22Rv1 (cell line): ENCODE results near the gene HECTD1.

Experiments
- ZFX ChIP-seq: fragments of 450-650 bp; IDR thresholded peaks from 2 replicates; pipeline ENCODE4 v1.6.1; 2017; ENCODE audit warnings: antibody characterized with exemption, borderline replicate concordance
- TF ChIP-seq, protein P1 (sequence below): fragments of 450-650 bp; IDR thresholded peaks from 2 replicates; pipeline ENCODE4 v1.5.1; 2017; ENCODE audit warnings: mild to moderate bottlenecking

DNA sequence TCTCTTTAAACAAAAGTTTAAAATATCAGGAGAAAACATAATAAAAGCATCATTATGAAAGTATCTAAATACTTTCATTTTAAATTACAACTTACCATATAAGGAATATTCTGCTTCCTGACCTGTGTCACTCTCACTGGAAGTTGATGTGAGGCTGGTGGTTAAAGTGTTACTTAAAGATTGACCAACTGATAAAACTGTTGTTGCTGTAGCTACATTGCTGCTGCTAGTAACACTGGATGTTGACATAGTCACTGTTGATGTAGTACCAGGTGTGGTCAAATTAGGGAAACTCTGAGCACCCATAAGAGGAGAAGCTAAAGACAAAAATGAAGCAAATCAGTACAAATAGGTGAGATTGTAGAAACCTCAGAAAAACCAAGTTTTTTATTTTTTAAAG lies 79.9 kb downstream of the HECTD1 start:
- TF ChIP-seq, protein P1, sequence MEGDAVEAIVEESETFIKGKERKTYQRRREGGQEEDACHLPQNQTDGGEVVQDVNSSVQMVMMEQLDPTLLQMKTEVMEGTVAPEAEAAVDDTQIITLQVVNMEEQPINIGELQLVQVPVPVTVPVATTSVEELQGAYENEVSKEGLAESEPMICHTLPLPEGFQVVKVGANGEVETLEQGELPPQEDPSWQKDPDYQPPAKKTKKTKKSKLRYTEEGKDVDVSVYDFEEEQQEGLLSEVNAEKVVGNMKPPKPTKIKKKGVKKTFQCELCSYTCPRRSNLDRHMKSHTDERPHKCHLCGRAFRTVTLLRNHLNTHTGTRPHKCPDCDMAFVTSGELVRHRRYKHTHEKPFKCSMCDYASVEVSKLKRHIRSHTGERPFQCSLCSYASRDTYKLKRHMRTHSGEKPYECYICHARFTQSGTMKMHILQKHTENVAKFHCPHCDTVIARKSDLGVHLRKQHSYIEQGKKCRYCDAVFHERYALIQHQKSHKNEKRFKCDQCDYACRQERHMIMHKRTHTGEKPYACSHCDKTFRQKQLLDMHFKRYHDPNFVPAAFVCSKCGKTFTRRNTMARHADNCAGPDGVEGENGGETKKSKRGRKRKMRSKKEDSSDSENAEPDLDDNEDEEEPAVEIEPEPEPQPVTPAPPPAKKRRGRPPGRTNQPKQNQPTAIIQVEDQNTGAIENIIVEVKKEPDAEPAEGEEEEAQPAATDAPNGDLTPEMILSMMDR, result no peak
- TF ChIP-seq ZFX, result no peak
